ENCODE measurements around the gene C1orf174. TPM values are rescaled to one million over a fixed set of nuclear protein-coding genes. Genes with fewer than 3 reads are reported as not detected.
A peak's percentile ranks its signal among the peaks of the same experiment; 100 is the strongest.

C1orf174 gene
- total RNA-seq, 1 experiment from 2014 or later: 22.1 TPM

DNA sequence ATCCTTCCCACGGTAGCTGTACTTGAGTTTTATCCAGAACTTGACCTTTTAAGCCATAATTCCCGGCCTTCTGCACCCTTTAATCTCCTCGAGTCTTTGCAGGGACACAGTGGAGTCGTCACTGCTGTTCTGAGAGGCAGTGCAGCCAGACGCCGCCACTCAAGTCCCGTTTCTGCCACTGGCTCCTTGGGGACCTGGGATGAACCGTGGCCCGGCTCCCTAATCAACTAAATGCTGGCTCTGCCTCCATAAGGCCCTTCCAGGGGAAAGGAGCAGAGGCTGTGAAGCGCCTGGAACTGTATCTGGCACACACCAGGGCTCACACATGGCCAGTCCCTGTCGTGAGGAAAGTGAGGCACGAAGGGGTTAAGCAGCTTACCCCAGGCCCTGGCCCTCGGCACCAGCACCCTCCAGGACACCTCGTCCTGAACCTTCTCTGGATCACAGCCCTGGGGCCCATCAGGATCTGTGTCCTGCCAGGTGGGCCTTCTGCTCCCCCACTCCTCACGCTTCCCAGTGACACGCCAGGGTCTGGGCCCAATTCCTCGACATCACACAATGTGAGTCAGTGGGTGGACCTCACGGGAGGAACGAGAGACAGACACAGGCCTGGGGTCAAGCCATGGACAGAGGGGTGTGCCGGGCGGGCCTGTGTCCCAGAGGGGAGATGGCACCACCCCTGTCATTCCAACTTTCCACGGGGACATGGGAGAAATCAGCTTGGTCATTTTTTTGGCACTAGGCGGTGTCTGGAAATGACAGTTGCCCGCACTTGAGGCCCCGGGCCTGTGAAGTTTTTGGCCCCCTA, 23.5 kb upstream of the C1orf174 start:
- DNase-seq: no peak
- no peak overlapping the region for H3K27ac ChIP-seq
- H3K4me2 ChIP-seq: no peak overlapping the region
- H3K9me2 ChIP-seq (ENCODE audit: insufficient read depth): no peaks in the 10 kb centered on the region
- H3K9me3 ChIP-seq (ENCODE audit: insufficient read depth, low read depth): no peaks in the 10 kb centered on the region
- H3K4me1 ChIP-seq (replicated peaks; ENCODE audit: insufficient read depth): no peaks in the 10 kb centered on the region
- H3K79me2 ChIP-seq (ENCODE audit: low read depth): no peaks in the 10 kb centered on the region
- no TSS peak for BruUV-seq (replicated peaks)
- H3K4me3 ChIP-seq: no peak overlapping the region
- no peak for TF ChIP-seq EZH2 (IDR thresholded peaks at IDR 0.05; ENCODE audit: low read depth)
- TF ChIP-seq, protein P1, sequence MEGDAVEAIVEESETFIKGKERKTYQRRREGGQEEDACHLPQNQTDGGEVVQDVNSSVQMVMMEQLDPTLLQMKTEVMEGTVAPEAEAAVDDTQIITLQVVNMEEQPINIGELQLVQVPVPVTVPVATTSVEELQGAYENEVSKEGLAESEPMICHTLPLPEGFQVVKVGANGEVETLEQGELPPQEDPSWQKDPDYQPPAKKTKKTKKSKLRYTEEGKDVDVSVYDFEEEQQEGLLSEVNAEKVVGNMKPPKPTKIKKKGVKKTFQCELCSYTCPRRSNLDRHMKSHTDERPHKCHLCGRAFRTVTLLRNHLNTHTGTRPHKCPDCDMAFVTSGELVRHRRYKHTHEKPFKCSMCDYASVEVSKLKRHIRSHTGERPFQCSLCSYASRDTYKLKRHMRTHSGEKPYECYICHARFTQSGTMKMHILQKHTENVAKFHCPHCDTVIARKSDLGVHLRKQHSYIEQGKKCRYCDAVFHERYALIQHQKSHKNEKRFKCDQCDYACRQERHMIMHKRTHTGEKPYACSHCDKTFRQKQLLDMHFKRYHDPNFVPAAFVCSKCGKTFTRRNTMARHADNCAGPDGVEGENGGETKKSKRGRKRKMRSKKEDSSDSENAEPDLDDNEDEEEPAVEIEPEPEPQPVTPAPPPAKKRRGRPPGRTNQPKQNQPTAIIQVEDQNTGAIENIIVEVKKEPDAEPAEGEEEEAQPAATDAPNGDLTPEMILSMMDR (conservative IDR thresholded peaks at IDR 0.05): no peak
- CTCF ChIA-PET: no interaction called here
- no peaks in the 10 kb centered on the region for H4K20me1 ChIP-seq (ENCODE audit: insufficient read depth)
- H3K36me3 ChIP-seq (ENCODE audit: low read depth): no peaks in the 10 kb centered on the region
- H2AFZ ChIP-seq: no peak overlapping the region
- peaks cover 6% of the 10 kb centered on the region; the same call in 1 of the 2 replicates for H3F3A ChIP-seq (ENCODE audit: insufficient read depth, low read depth)
- intact Hi-C loops (cut with micrococcal nuclease; ENCODE audit: unreplicated experiment): no loop called here
- POLR2A ChIA-PET (ENCODE audit: unreplicated experiment): no interaction called here
- H3K27me3 ChIP-seq (ENCODE audit: insufficient read depth, low read depth): peaks cover 68% of the 10 kb centered on the region

DNA sequence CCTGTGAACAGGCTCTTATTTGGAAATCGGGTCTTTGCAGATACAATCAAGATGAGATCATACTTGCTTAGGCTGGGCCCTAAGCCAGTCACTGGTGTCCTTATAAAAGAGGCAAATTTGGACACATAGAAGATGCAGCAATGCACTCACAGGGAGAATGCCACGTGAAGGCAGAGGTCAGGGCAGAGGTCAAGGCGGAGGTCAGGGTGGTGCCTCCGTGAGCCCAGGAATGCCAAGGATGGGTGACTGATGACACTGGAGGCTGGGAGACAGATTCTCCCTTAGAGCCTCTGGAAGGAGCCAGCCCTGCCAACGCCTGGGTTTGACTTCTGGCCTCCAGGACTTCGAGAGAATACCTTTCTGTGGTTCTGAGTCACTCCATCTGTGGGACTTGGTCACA, 22.8 kb upstream of the C1orf174 start:
- Histone ChIP-seq H2AFZ (no peak overlapping the region), H3K9me3 (ENCODE audit: insufficient read depth, low read depth) (no peaks in the 10 kb centered on the region), H3K4me1 (replicated peaks; ENCODE audit: insufficient read depth) (no peaks in the 10 kb centered on the region), H3K36me3 (ENCODE audit: low read depth) (no peaks in the 10 kb centered on the region), H3K9me2 (ENCODE audit: insufficient read depth) (no peaks in the 10 kb centered on the region), H3K4me2 (no peak overlapping the region), H3K4me3 (no peak overlapping the region), H3F3A (ENCODE audit: insufficient read depth, low read depth) (no peaks in the 10 kb centered on the region), H3K79me2 (ENCODE audit: low read depth) (no peaks in the 10 kb centered on the region), H3K27me3 (ENCODE audit: insufficient read depth, low read depth) (peaks cover 68% of the 10 kb centered on the region), H4K20me1 (ENCODE audit: insufficient read depth) (no peaks in the 10 kb centered on the region), H3K27ac (no peak overlapping the region)
- no TSS peak for BruUV-seq (replicated peaks)
- no peak for DNase-seq
- intact Hi-C loops (cut with micrococcal nuclease; ENCODE audit: unreplicated experiment): no loop called here
- ChIA-PET POLR2A (ENCODE audit: unreplicated experiment) (interaction anchor here (0.6 kb wide), 1 partner anchor 23 kb away, joined by 5 read pairs; no protein-coding TSS in a partner anchor), CTCF (no interaction called here)
- TF ChIP-seq EZH2 (IDR thresholded peaks at IDR 0.05; ENCODE audit: low read depth): no peak
- TF ChIP-seq, protein P1 (conservative IDR thresholded peaks at IDR 0.05): no peak

DNA sequence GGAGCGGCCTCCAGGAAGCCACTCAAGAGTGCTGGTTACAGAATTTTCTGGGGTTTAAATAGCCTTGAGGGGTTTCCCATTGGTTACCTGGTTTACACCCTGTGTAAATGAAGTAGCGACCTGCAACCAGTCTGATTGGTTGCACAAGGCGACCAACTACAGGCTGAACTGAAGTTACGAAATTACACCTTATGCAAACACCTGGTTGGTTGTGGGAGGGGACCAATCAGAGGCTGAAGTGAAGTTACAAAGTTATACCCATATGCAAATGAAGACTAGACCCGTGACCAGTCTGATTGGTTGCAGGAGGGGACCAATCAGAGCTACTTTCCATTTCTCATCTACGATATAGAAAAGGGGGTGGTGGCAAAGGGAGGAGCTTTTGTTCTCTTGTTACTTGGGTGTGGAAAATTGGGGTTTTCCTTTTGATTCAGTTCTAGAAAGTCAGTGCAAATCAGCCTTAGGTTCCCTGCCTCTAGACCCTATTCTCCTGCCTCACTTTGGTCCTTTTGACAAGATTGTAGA, 22.2 kb upstream of the C1orf174 start:
- Histone ChIP-seq H3K27me3 (ENCODE audit: insufficient read depth, low read depth) (peaks cover 68% of the 10 kb centered on the region), H3K79me2 (ENCODE audit: low read depth) (no peaks in the 10 kb centered on the region), H4K20me1 (ENCODE audit: insufficient read depth) (no peaks in the 10 kb centered on the region), H3F3A (ENCODE audit: insufficient read depth, low read depth) (no peaks in the 10 kb centered on the region), H3K9me2 (ENCODE audit: insufficient read depth) (no peaks in the 10 kb centered on the region), H3K9me3 (ENCODE audit: insufficient read depth, low read depth) (no peaks in the 10 kb centered on the region), H3K4me1 (replicated peaks; ENCODE audit: insufficient read depth) (no peaks in the 10 kb centered on the region), H3K4me3 (0 out of 2 replicates have a peak overlapping the region, but pooled peaks have one; percentile 22), H3K27ac (no peak overlapping the region), H3K36me3 (ENCODE audit: low read depth) (no peaks in the 10 kb centered on the region), H3K4me2 (peak overlapping the region; percentile 50), H2AFZ (no peak overlapping the region)
- intact Hi-C loops (cut with micrococcal nuclease; ENCODE audit: unreplicated experiment): no loop called here
- peak; percentile 41 to 70 for DNase-seq
- POLR2A ChIA-PET (ENCODE audit: unreplicated experiment): interaction anchor here (0.6 kb wide), 1 partner anchor 23 kb away, joined by 5 read pairs; no protein-coding TSS in a partner anchor
- CTCF ChIA-PET: no interaction called here
- no peak for TF ChIP-seq EZH2 (IDR thresholded peaks at IDR 0.05; ENCODE audit: low read depth)
- TF ChIP-seq, protein P1 (conservative IDR thresholded peaks at IDR 0.05): no peak
- BruUV-seq (replicated peaks): no TSS peak

All from PC-9 (cell line).